Endothelial cell of umbilical vein (primary cell): ENCODE measurements around the gene LDLRAD4. TPM values are rescaled to one million over a fixed set of nuclear protein-coding genes. Genes with fewer than 3 reads are reported as not detected.

Experiments
- BruUV-seq: library from RNA; stranded (reverse); fragments of 400-500 nt; replicated peaks from 2 replicates; lab custom pipeline; 2021; lab: Mats Ljungman, UMichigan
- CTCF ChIA-PET: fragments of 300-600, 350-600 bp; sonication (Branson Sonifier 250); formaldehyde crosslinking; loops from one replicate; lab custom pipeline; 2021; ENCODE audit warnings: antibody characterized with exemption, inconsistent platforms; lab: Charles Lee
- POLR2A ChIA-PET: fragments of 300-600, 350-600 bp; sonication (Branson Sonifier 250); formaldehyde crosslinking; loops from one replicate; lab custom pipeline; 2021; ENCODE audit warnings: antibody characterized with exemption, inconsistent platforms; lab: Charles Lee
- DNase-seq: peaks from one replicate; pipeline ENCODE4 v3.0.0-alpha.2; 2011; ENCODE audit warnings: low read depth, low spot score
- FAIRE-seq: peaks from 2 replicates; lab custom pipeline; 2011; peaks lifted over from hg19 to GRCh38; lab: Jason Lieb, UNC
- H2AFZ ChIP-seq: 2 replicates; pipeline ENCODE4 v1.6.0; 2012; ENCODE audit warnings: low read depth, low read length, control low read depth, inconsistent platforms
- H3K27ac ChIP-seq: 2 replicates; pipeline ENCODE4 v1.5.1; 2011; ENCODE audit warnings: low read depth, mild to moderate bottlenecking, control low read depth, low read length, moderate library complexity; ENCODE audit not compliant: insufficient read depth
- H3K27me3 ChIP-seq, 2 experiments: 2 replicates each; pipeline versions ENCODE4 v1.6.0 to v1.6.1; 2011; ENCODE audit warnings: low read length in 2 of 2, mixed read lengths in 1 of 2; ENCODE audit not compliant: control insufficient read depth in 2 of 2, insufficient read depth in 2 of 2
- H3K36me3 ChIP-seq, 2 experiments: 2 replicates in 1 of 2; 3 replicates in 1 of 2; pipeline ENCODE4 v1.5.1; 2011; ENCODE audit warnings: low read length in 2 of 2, mild to moderate bottlenecking in 1 of 2, moderate library complexity in 1 of 2; ENCODE audit not compliant: control insufficient read depth in 2 of 2, insufficient read depth in 2 of 2; ENCODE audit errors: extremely low read depth in 1 of 2
- H3K4me1 ChIP-seq: 3 replicates; pipeline ENCODE4 v1.5.1; 2011; ENCODE audit warnings: mild to moderate bottlenecking, low read length; ENCODE audit not compliant: control insufficient read depth, insufficient read depth; ENCODE audit errors: extremely low read depth
- H3K4me2 ChIP-seq: 2 replicates; pipeline ENCODE4 v1.6.1; 2011; ENCODE audit warnings: low read length, control low read depth, mixed read lengths; ENCODE audit not compliant: insufficient read depth
- H3K4me3 ChIP-seq, 3 experiments: fragments of 200-600 bp in 1 of 3; sonication (generic), shearing (Covaris generic) in 1 of 3; replicated peaks in 1 of 3; 2 replicates each; pipeline ENCODE4 v1.5.1; 2011 to 2016; ENCODE audit warnings: control low read depth in 3 of 3, low read length in 3 of 3, mild to moderate bottlenecking in 2 of 3, inconsistent platforms in 1 of 3, low read depth in 1 of 3, moderate library complexity in 1 of 3; ENCODE audit not compliant: insufficient read depth in 1 of 3
- H3K79me2 ChIP-seq: 2 replicates; pipeline ENCODE4 v1.6.0; 2012; ENCODE audit warnings: low read length, inconsistent platforms; ENCODE audit not compliant: control insufficient read depth, insufficient read depth
- H3K9ac ChIP-seq: replicated peaks from 2 replicates; pipeline ENCODE3; 2011; ENCODE audit warnings: low read length, control low read depth; ENCODE audit not compliant: insufficient read depth; ENCODE audit errors: extremely low read depth
- H3K9me1 ChIP-seq: replicated peaks from 3 replicates; pipeline ENCODE4 v1.6.0; 2011; ENCODE audit warnings: mild to moderate bottlenecking, low read length; ENCODE audit not compliant: control insufficient read depth, insufficient read depth; ENCODE audit errors: extremely low read depth
- H3K9me3 ChIP-seq: replicated peaks from 2 replicates; pipeline ENCODE4 v1.5.1; 2012; ENCODE audit warnings: low read length, inconsistent platforms; ENCODE audit not compliant: control insufficient read depth, insufficient read depth
- H4K20me1 ChIP-seq: replicated peaks from 2 replicates; pipeline ENCODE3; 2011; ENCODE audit warnings: mild to moderate bottlenecking, low read length; ENCODE audit not compliant: control insufficient read depth, insufficient read depth; ENCODE audit errors: extremely low read depth
- EZH2 ChIP-seq: IDR thresholded peaks from 2 replicates; pipeline ENCODE4 v1.6.1; 2012; ENCODE audit warnings: borderline replicate concordance, low read depth, mild to moderate bottlenecking, moderate library complexity, low read length, inconsistent platforms; ENCODE audit not compliant: severe bottlenecking
- FOS ChIP-seq: IDR thresholded peaks from 2 replicates; pipeline ENCODE4 v1.6.1; 2011; ENCODE audit warnings: mild to moderate bottlenecking, low read length, moderate library complexity, borderline replicate concordance; ENCODE audit not compliant: insufficient read depth
- GATA2 ChIP-seq: IDR thresholded peaks from 2 replicates; pipeline ENCODE4 v1.7.0; 2011; ENCODE audit warnings: low read depth, mild to moderate bottlenecking, moderate library complexity, mixed read lengths, low read length; ENCODE audit not compliant: insufficient read length, insufficient read depth
- JUN ChIP-seq: IDR thresholded peaks from 2 replicates; pipeline ENCODE4 v1.6.1; 2011; ENCODE audit warnings: borderline replicate concordance, low read depth; ENCODE audit not compliant: insufficient read length, insufficient read depth
- MYC ChIP-seq: IDR thresholded peaks from one replicate; pipeline ENCODE4 v1.6.1; 2011; ENCODE audit warnings: mild to moderate bottlenecking, low read depth, low read length
- POLR2A ChIP-seq: IDR thresholded peaks from 2 replicates; pipeline ENCODE4 v1.6.1; 2012; ENCODE audit warnings: low read depth, mild to moderate bottlenecking, control low read depth, low read length
- POLR2AphosphoS5 ChIP-seq: IDR thresholded peaks from 2 replicates; pipeline ENCODE4 v1.6.1; 2012; ENCODE audit warnings: low read depth, mild to moderate bottlenecking, control low read depth, low read length, moderate library complexity; ENCODE audit not compliant: insufficient read depth
- dilution Hi-C: fragments of 300-500 bp; cut with MboI; formaldehyde crosslinking; loops from one replicate; pipeline ENCODE4 v1.15.0; 2019; ENCODE audit warnings: low sequenced_read_pairs; ENCODE audit not compliant: extremely low pct_ligation_motif_present
- intact Hi-C: fragments of 100-400 bp; cut with micrococcal nuclease; formaldehyde crosslinking; loops from one replicate; pipeline ENCODE4 v1.10.0; 2022
- polyA plus RNA-seq, 4 experiments: library from polyadenylated mRNA; depleted of rRNA in 3 of 4; stranded (reverse) in 3 of 4; unstranded in 1 of 4; fragments of >200 nt; gene quantifications; 2 replicates each; pipeline versions ENCODE4 v1.2.1 to v1.2.3, GENCODE V29; 2011 to 2012; ENCODE audit warnings: missing spikeins in 1 of 4
- total RNA-seq: library from RNA; stranded (reverse); gene quantifications from 2 replicates; pipeline ENCODE4 v1.2.3, GENCODE V29; 2021
- TF ChIP-seq, protein P1 (sequence below), 2 donors: IDR thresholded peaks; 1 replicate in 1 of 2; 2 replicates in 1 of 2; pipeline ENCODE4 v1.5.1; 2011; ENCODE audit warnings: low read length in 2 of 2, mild to moderate bottlenecking in 2 of 2, moderate library complexity in 2 of 2, control low read depth in 1 of 2, inconsistent platforms in 1 of 2, low read depth in 1 of 2; ENCODE audit not compliant: insufficient read depth in 1 of 2; ENCODE audit errors: extremely low read depth in 1 of 2
- TF ChIP-seq, protein P2 (sequence below): IDR thresholded peaks from 2 replicates; pipeline ENCODE4 v1.6.1; 2011; ENCODE audit not compliant: insufficient read depth, insufficient read length

Gene LDLRAD4
- total and polyA plus RNA-seq, 2 donors (not counting 3 experiments of a cell fraction or from before 2014, with no cell fraction given): 5.2 to 6.5 TPM

DNA sequence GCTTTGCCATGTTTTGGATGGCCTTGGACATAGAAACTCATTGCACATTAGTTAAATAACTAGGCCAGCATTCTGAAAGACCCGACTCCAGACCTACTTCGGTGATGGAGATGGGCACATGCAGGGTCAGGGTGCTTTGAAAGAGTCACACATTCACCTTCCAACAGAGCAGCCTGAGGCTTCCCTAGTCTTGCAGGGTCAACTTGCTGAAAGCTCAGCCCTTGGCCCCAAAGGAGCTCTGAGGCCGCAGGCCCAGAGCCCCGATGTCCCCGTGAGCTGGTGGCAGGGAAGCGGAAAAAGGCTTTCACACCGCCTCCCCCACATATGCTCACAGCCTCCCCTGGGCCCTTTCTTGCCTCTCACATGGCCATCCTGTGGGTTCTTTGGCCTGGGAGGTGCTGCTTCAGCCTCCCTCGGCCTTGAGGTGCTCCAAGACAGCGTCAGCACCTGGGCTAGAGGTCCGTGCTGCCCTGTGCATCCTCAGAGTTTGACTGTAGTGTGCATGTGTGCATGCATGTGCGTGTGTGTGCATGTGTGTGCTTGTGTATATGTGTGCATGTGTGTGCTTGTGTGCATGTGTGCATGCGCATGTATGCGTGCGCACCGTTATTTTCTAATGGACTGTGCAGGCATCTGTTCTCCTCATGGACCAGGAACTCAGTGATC is 21.6 kb downstream of the LDLRAD4 start:
- no peak for DNase-seq
- Histone ChIP-seq H3K4me1 (peaks cover 4% of the 10 kb centered on the region), H2AFZ (no peak overlapping the region), H3K79me2 (no peaks in the 10 kb centered on the region), H3K4me2 (no peak overlapping the region), H3K9me1 (no peaks in the 10 kb centered on the region), H4K20me1 (no peaks in the 10 kb centered on the region), H3K9me3 (no peaks in the 10 kb centered on the region), H3K27me3 (peaks cover 0 to 3% of the 10 kb centered on the region in 2 experiments), H3K9ac (no peak overlapping the region), H3K4me3 (no peak overlapping the region), H3K36me3 (no peaks in the 10 kb centered on the region), H3K27ac (no peak overlapping the region)
- intact Hi-C loops: no loop called here
- BruUV-seq: no TSS peak
- ChIA-PET POLR2A (no interaction called here), CTCF (interaction anchor here (1.0 kb wide), 1 partner anchor 15 kb away, joined by 3 read pairs; no protein-coding TSS in a partner anchor)
- dilution Hi-C loops: no loop called here
- FAIRE-seq: no peak
- TF ChIP-seq, protein P1, sequence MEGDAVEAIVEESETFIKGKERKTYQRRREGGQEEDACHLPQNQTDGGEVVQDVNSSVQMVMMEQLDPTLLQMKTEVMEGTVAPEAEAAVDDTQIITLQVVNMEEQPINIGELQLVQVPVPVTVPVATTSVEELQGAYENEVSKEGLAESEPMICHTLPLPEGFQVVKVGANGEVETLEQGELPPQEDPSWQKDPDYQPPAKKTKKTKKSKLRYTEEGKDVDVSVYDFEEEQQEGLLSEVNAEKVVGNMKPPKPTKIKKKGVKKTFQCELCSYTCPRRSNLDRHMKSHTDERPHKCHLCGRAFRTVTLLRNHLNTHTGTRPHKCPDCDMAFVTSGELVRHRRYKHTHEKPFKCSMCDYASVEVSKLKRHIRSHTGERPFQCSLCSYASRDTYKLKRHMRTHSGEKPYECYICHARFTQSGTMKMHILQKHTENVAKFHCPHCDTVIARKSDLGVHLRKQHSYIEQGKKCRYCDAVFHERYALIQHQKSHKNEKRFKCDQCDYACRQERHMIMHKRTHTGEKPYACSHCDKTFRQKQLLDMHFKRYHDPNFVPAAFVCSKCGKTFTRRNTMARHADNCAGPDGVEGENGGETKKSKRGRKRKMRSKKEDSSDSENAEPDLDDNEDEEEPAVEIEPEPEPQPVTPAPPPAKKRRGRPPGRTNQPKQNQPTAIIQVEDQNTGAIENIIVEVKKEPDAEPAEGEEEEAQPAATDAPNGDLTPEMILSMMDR (IDR thresholded peaks at IDR 0.05; ENCODE audit: extremely low read depth in 1 of 2, insufficient read depth in 1 of 2, low read depth in 1 of 2, low read length in 2 of 2): no peak
- TF ChIP-seq FOS: no peak
- TF ChIP-seq POLR2A: no peak
- TF ChIP-seq POLR2AphosphoS5: no peak
- TF ChIP-seq, protein P2, sequence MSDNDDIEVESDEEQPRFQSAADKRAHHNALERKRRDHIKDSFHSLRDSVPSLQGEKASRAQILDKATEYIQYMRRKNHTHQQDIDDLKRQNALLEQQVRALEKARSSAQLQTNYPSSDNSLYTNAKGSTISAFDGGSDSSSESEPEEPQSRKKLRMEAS: no peak
- TF ChIP-seq JUN: no peak
- no peak for TF ChIP-seq GATA2
- no peak for TF ChIP-seq MYC
- no peak for TF ChIP-seq EZH2
